Esophagus squamous epithelium (tissue), 5 donors: ENCODE data around the gene TPGS1. TPM values are rescaled to one million over a fixed set of nuclear protein-coding genes. Genes with fewer than 3 reads are reported as not detected.

Experiments
- DNase-seq: peaks from one replicate; lab custom pipeline; 2025; lab: John Stamatoyannopoulos, UW
- H3K27ac ChIP-seq, 4 donors: fragments of 200-600 bp; sonication (generic); one replicate each; pipeline ENCODE4 v1.5.1; 2016 to 2019; ENCODE audit warnings: mild to moderate bottlenecking in 1 of 4
- H3K27me3 ChIP-seq, 4 donors: fragments of 200-600 bp; sonication (generic); 1 replicate in 3 of 4; 2 replicates in 1 of 4; pipeline versions ENCODE4 v1.5.1 to v1.6.0; 2017 to 2021; ENCODE audit warnings: antibody characterized with exemption in 1 of 4
- H3K36me3 ChIP-seq, 3 donors: fragments of 200-600 bp; sonication (generic); one replicate each; pipeline ENCODE4 v1.5.1; 2016 to 2019
- H3K4me1 ChIP-seq, 3 donors: fragments of 200-600 bp; sonication (generic); one replicate each; pipeline ENCODE4 v1.5.1; 2017 to 2019
- H3K4me3 ChIP-seq, 4 donors: fragments of 200-600 bp; sonication (generic); 1 replicate in 3 of 4; 2 replicates in 1 of 4; pipeline ENCODE4 v1.5.1; 2016 to 2019; ENCODE audit warnings: mild to moderate bottlenecking in 2 of 4, moderate library complexity in 1 of 4
- H3K9me3 ChIP-seq, 3 donors: fragments of 200-600 bp; sonication (generic); one replicate each; pipeline ENCODE4 v1.5.1; 2016 to 2019
- POLR2A ChIP-seq, 4 donors: fragments of 450-650 bp; IDR thresholded peaks; one replicate each; pipeline ENCODE4 v1.6.1; 2017; ENCODE audit warnings: antibody characterized with exemption in 4 of 4, mild to moderate bottlenecking in 4 of 4, moderate library complexity in 3 of 4
- WGBS, 2 donors: methylation state at CpG; one replicate each; pipeline ENCODE4 v1.1.5; 2018; 5-methylcytosine and 5-hydroxymethylcytosine counted together
- intact Hi-C: fragments of 100-400 bp; cut with DNase I; formaldehyde crosslinking; loops from one replicate; pipeline ENCODE4 v1.15.0; 2022
- total RNA-seq, 4 donors: library from RNA; depleted of rRNA; stranded (reverse); fragments of >200 nt; gene quantifications; one replicate each; pipeline ENCODE4 v1.1.0, GENCODE V29; 2016
- TF ChIP-seq, protein P1 (sequence below), 6 experiments: fragments of 450-650 bp in 4 of 6; fragments of 200-600 bp in 2 of 6; sonication (generic) in 2 of 6; IDR thresholded peaks; one replicate each; pipeline ENCODE4 v1.5.1; 2016 to 2019; ENCODE audit warnings: antibody characterized with exemption in 6 of 6, mild to moderate bottlenecking in 4 of 6, moderate library complexity in 4 of 6
- donor health status: DM: yes; HTN: yes; CAD: no.

The TPGS1 gene
- total RNA-seq, 4 donors from 2014 or later, result 29.3 to 46.7 (median 35.6) TPM

DNA sequence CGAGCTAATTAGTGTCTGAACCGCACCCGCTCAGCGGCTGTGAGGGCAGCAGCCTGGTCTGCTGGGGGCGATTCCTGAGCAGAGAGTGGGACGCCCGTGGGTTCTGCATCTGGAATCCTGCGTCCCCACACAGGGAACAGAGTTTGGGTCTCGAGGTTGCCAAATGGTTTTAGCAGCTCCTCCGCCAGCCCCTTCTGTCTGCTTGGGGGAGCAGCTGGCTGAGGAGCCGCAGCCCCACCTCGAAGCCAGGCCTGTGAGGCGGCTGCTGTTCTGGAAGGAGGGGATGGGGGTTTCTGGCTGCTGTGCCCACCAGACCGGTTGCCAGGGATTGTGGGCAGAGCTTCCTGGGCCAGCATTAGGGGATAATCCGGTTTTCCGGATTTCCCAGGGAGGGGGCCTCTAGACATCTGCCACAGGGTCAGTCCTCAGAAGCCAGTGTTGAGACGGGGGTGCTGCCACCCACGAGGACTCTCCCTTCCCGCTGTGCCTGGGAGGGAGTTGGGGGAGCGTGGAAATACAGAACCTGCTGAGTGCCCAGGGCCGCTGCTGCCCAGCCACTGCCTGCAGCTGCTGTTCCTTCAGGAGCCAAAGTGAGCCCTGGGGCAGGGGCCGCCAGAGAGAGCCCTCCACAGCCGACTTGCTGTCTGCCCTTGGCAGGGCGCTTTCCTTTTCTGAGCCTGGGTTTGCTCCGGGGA, 26.2 kb downstream of the TPGS1 start:
- Histone ChIP-seq H3K4me1 (peaks cover 22 to 44% (median 23%) of the 10 kb centered on the region in 3 donors), H3K27me3 (no peaks in the 10 kb centered on the region), H3K36me3 (peaks cover 20 to 34% (median 20%) of the 10 kb centered on the region in 3 donors), H3K27ac (peak overlapping the region; percentile 95 to 99 (median 97)), H3K4me3 (peak overlapping the region; percentile 93 to 99 (median 97)), H3K9me3 (no peaks in the 10 kb centered on the region)
- TF ChIP-seq, protein P1, sequence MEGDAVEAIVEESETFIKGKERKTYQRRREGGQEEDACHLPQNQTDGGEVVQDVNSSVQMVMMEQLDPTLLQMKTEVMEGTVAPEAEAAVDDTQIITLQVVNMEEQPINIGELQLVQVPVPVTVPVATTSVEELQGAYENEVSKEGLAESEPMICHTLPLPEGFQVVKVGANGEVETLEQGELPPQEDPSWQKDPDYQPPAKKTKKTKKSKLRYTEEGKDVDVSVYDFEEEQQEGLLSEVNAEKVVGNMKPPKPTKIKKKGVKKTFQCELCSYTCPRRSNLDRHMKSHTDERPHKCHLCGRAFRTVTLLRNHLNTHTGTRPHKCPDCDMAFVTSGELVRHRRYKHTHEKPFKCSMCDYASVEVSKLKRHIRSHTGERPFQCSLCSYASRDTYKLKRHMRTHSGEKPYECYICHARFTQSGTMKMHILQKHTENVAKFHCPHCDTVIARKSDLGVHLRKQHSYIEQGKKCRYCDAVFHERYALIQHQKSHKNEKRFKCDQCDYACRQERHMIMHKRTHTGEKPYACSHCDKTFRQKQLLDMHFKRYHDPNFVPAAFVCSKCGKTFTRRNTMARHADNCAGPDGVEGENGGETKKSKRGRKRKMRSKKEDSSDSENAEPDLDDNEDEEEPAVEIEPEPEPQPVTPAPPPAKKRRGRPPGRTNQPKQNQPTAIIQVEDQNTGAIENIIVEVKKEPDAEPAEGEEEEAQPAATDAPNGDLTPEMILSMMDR (IDR thresholded peaks at IDR 0.05), result no peak
- no peak for TF ChIP-seq POLR2A (IDR thresholded peaks at IDR 0.05)
- DNase-seq, result no peak
- 29 to 39% methylated on average over 3 to 10 of the region's 25 CpGs for WGBS, 2 donors
- intact Hi-C loops, result no loop called here

DNA sequence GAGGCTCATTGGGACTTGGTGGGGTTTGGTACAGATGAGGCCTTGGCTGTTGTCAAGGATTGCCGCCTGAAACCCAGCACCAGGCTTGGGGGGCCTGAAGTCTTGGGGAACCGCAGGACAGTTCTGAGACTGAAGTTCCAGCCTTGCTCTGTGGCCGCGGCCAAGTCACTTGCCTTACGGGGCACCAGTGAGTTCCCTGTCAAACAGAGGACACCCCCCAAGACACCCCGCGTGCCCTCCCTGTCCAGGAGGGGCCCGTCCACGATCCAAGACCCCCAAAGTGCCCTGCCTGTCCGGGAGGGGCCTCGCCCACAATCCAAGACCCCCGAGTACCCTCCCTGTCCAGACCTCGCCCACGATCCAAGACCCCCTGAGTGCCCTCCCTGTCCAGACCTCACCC, 26.8 kb downstream of the TPGS1 start:
- H3K4me3 ChIP-seq, result peak overlapping the region in 3 of 4 donors; percentile 93 to 99 (median 99)
- peaks cover 22 to 44% (median 23%) of the 10 kb centered on the region in 3 donors for H3K4me1 ChIP-seq
- H3K27ac ChIP-seq, result peak overlapping the region; percentile 95 to 99 (median 97)
- H3K9me3 ChIP-seq, result no peaks in the 10 kb centered on the region
- H3K36me3 ChIP-seq, result peaks cover 20 to 40% (median 24%) of the 10 kb centered on the region in 3 donors
- WGBS, 2 donors, result 81% methylated on average over 9 of the region's 14 CpGs; no CpG with 5 or more reads in 1 of the 2 donors
- no peaks in the 10 kb centered on the region for H3K27me3 ChIP-seq
- intact Hi-C loops, result no loop called here
- no peak for DNase-seq
- TF ChIP-seq, protein P1 (IDR thresholded peaks at IDR 0.05), result no peak
- TF ChIP-seq POLR2A (IDR thresholded peaks at IDR 0.05), result no peak

DNA sequence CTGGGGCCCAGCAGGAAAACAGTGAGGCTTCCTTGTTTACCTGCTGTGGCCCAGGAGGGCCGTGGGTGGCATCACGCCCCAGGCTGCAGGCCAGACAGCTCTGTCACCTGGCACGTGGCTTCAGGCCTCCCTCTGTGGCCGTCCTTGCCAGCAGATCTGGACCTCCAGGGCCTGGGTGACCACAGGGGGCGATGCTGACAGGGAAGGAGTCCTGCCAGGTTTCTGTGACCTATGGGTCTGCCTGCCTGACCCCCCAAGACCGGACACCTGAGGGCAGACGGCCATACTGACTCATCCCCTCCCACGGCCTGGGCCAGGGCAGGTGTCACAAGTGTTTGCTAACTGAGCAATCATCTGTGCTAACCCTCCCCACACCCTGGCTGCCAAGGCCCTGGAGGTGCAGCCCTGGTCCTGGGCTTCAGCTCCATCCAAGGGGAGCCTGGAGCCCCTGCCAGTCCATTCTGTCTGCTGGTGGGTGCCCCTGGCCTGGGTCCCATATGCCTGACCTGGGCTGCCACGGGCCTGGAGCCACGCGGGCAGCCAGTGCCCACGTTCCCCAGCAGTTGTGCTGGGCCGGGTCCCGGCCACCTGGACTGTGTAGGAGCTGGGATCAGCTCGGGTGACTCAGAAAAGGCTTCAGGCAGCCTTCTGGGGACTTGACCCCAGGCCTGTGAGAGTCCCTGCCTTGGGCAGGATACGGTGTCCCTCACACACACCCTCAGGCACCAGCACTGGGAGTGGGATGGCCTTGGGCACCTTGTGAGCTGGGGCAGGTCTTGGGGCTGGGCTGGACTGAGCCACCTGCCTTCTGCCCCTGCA, 27.9 kb downstream of the TPGS1 start:
- Histone ChIP-seq H3K27ac (no peak overlapping the region), H3K36me3 (peaks cover 20 to 47% (median 32%) of the 10 kb centered on the region in 3 donors), H3K9me3 (no peaks in the 10 kb centered on the region), H3K27me3 (no peaks in the 10 kb centered on the region), H3K4me1 (peaks cover 22 to 44% (median 23%) of the 10 kb centered on the region in 3 donors), H3K4me3 (no peak overlapping the region)
- TF ChIP-seq, protein P1 (IDR thresholded peaks at IDR 0.05), result no peak
- no peak for TF ChIP-seq POLR2A (IDR thresholded peaks at IDR 0.05)
- WGBS, 2 donors, result 0% methylated on average over 1 of the region's 16 CpGs; no CpG with 5 or more reads in 1 of the 2 donors
- DNase-seq, result no peak
- intact Hi-C loops, result no loop called here

DNA sequence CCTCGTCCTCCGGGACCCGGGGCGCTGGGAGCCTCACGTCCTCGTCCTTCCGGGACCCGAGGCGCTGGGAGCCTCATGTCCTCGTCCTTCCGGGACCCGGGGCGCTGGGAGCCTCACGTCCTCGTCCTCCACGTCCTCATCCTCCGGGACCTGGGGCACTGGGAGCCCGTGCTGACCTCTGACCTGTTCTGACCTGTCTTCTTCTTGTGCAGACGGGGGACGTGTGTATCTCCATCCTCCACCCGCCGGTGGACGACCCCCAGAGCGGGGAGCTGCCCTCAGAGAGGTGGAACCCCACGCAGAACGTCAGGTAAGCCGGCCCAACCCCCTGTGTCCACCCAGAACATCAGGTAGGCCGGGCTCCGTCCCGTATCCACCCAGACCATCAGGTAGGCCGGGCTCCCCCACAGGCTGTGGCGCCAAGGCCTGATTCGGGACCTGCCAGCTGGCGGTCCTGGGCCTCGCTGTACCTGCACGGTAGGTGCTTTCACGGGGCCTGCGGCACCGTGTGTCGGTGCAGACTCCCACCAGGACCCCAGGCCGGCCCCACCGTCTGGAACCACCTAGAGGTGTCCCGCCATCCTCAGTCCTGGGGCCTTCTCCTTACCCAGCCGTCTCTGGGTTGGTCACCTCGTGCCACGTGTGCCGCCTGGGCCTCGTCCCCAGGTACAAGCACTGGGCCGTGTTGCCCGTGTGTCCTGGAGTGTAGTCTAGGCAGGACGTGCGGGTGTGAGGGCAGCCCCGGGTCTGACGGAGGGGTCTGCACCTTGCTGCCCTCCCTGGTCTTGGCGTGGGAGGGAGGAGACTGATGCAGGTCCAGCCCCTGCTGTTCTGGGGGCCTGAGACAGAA, 29.0 kb downstream of the TPGS1 start:
- H3K4me3 ChIP-seq, result no peak overlapping the region
- H3K9me3 ChIP-seq, result no peaks in the 10 kb centered on the region
- no peaks in the 10 kb centered on the region for H3K27me3 ChIP-seq
- TF ChIP-seq POLR2A (IDR thresholded peaks at IDR 0.05), result no peak
- TF ChIP-seq, protein P1 (IDR thresholded peaks at IDR 0.05), result no peak
- peaks cover 22 to 36% (median 23%) of the 10 kb centered on the region in 3 donors for H3K4me1 ChIP-seq
- WGBS, 2 donors, result 85% methylated on average over 22 of the region's 55 CpGs; no CpG with 5 or more reads in 1 of the 2 donors
- no peak for DNase-seq
- intact Hi-C loops, result no loop called here
- no peak overlapping the region for H3K27ac ChIP-seq
- H3K36me3 ChIP-seq, result peaks cover 20 to 54% (median 35%) of the 10 kb centered on the region in 3 donors
